Measurements from ENCODE around the gene ERBB4.

DNA sequence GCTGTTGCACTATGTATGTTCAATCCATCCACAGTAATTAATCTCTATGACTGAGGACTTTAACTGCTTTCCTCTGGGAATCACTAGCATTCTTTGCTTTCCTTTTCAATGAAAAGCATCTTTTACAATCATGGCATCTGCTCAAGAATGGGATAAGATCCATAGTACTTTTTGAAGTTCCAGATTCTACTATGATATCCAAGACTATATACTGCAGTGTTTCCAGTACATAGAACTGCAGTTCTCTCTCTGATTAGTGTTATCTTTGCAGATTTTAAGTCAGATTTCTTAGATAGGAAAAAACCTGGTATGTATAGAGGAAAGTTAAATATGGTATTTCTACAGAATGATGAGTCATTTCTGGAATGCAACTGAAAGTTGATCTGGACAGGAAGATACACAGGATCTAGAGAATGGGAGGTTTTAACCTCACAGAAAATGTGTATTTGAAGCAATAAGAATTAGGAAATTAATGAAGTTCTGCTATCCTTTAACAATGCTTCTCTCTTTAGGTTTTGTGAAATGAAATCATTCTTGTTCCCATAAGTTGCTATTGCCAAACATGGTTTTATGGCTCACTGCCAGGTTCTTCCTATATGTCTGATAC lies 670.7 kb downstream of the ERBB4 start:
- TF ChIP-seq, protein P1, sequence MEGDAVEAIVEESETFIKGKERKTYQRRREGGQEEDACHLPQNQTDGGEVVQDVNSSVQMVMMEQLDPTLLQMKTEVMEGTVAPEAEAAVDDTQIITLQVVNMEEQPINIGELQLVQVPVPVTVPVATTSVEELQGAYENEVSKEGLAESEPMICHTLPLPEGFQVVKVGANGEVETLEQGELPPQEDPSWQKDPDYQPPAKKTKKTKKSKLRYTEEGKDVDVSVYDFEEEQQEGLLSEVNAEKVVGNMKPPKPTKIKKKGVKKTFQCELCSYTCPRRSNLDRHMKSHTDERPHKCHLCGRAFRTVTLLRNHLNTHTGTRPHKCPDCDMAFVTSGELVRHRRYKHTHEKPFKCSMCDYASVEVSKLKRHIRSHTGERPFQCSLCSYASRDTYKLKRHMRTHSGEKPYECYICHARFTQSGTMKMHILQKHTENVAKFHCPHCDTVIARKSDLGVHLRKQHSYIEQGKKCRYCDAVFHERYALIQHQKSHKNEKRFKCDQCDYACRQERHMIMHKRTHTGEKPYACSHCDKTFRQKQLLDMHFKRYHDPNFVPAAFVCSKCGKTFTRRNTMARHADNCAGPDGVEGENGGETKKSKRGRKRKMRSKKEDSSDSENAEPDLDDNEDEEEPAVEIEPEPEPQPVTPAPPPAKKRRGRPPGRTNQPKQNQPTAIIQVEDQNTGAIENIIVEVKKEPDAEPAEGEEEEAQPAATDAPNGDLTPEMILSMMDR (IDR thresholded peaks at IDR 0.05) = no peak
- TF ChIP-seq POLR2A (IDR thresholded peaks at IDR 0.05) = no peak
